GM18858 (cell line): Measurements from ENCODE around the gene KCNJ4.

ENCODE experiments used
- ATAC-seq: cut with Tn5 transposase; IDR thresholded peaks from one replicate; pipeline ENCODE4 v1.9.1; 2021; ENCODE audit not compliant: unreplicated experiment

Gene KCNJ4

GRCh38 chr22:38453996-38454352 lies 1.0 kb downstream of the KCNJ4 start:
- ATAC-seq, result no peak

GRCh38 chr22:38453066-38453672 lies 1.8 kb downstream of the KCNJ4 start:
- ATAC-seq, result no peak

DNA sequence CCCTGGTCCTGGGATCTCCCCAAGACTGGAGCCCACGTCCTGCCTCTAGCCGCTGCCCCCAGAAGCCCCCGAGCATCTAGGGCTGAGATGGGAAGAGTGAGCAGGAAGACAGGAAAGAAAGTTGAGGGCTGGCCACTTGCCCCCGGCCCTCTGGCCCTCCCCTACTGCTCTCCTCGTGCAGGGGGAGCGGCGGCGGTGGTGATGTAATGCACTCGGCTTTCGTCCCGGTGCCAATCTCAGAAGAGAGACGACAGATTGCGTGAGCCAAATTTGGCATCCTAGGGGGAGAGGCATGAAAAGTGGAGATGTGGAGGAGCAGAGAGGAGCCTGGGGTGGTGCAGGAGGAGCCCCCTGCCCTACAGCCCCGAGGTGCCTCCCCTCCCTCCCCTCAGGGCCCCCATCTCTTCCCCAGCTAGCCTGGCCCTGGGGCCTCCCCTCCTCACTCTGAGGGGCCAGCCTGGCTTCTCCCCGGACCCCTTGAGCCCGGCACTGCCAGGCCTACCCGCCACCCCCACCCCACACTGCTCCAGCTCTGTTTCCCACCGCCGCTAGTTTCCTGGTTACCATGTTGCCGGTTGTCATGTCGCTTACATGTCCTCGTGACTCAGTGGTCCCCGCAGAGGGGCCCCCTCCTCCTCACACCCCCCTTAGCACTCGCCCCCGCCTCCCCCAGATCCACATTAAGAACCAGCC lies 2.5 kb downstream of the KCNJ4 start:
- no peak for ATAC-seq

DNA sequence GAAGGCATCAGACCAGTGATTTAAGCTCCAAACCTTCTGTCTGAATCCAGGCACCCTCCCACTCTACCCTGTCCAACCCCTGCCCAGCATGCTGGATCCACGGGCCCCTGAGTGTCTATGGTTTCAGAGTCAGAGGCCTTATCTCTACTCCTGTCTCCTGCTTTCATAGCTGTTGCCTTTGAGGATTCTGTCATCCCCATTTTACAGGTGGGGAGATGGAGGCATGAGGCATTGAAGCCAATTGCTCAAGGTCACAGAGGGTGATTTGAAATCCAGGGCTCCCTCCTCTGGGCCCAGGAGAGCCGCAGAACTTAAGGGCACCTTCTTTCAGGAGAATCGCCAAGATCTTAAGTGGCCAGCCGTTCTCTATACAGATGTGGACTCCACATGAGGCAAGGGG lies 3.1 kb downstream of the KCNJ4 start:
- no peak for ATAC-seq

DNA sequence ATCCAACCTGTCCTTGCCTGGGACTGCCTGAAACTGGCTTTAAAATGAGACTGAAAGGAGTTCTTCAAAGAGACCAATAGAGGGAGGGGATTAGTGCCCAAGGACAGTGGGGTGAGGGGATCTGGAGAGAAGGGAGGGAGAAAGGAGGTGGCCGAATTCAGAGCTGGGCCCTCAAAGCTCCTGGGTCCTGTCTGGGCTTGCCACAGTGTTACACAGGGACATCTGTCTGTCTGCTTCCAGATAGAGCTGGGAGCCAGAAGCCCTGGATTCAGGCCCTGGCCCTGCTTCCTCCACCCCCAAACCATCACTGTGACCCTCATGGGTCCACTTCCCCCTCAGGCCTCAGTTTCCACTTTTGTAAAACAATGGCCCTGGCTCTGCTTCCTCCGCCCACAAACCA lies 3.6 kb downstream of the KCNJ4 start:
- ATAC-seq, result no peak

GRCh38 chr22:38450234-38450797 lies 4.7 kb downstream of the KCNJ4 start:
- no peak for ATAC-seq

GRCh38 chr22:38449776-38450175 lies 5.2 kb downstream of the KCNJ4 start:
- ATAC-seq, result no peak

DNA sequence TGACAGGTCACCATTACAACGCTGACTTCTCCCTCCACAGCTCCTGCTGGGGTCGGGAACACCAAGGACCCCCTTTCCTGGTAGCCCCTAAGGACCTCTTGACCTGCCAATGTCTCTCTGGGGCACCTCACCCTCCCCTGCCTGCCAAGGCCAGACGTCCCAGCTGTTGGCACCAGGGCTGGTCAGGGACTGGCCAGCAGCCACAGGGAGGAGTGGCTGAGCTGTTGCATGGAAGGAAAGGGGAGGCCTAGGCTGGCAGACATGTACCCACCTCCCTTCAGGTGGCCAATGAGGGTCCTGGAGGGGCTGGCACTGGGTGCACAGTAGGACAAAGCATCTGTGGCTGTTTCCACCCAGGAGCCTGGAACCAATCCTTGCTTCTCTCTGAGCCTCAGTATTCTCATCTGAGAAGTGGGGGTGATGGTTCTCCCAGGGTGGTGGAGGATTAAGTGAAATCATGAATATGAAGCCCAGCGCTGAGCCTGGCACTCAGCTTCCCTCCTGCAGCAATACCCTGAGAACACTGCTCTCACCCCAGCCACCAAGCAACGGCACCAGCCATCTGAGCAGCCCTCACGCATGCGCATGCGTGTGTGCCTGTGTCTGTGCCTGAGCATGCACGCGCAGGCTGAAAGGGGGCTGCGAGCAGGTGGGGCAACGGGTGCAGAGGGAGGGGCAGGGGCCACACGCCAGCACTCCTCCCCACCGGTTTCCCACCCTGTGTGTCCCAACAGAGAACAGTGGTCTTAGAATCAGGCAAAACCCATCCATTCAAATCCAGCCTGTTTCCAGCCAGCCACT lies 5.9 kb downstream of the KCNJ4 start:
- ATAC-seq, result no peak

GRCh38 chr22:38446018-38446601 lies 8.9 kb downstream of the KCNJ4 start:
- ATAC-seq, result no peak

- ATAC-seq, result no peak
These were observed 10.2 kb downstream of the KCNJ4 start for GRCh38 chr22:38444783-38445182.

- ATAC-seq, result no peak
These were observed 11.1 kb downstream of the KCNJ4 start for GRCh38 chr22:38443628-38444521.

DNA sequence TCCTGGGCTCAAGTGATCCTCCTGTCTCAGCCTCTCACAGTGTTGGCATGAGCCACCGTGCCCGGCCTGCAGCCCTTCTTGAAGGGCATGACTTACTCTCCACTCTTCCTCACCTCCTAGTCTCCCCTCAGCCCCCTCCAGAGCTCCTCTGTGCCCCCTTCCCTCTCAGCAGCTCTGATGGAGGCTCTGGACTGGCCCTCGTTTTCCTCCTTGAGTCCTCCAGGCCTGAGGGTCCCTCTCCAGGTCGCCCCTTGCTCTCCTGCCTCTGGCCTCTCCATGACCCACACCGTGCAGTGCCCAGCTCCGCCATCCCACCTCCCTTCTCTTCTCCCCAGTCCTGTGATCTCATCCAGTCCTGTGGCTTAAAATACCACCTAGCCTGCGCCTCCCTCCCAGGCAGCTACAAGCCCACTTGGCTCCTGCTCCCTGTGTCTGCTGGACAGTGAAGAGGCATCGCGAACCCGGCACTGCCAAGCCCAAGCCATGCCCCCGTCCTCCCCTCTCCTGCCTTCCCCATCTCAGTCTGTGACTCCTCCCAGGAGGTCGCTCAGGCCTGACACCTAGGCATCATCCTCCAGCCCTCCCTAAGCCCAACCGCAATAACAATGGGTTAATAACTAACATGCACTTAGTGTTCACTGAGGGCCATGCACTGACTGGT lies 11.9 kb downstream of the KCNJ4 start:
- ATAC-seq, result no peak

GRCh38 chr22:38441620-38442287 lies 13.2 kb downstream of the KCNJ4 start:
- ATAC-seq, result no peak

DNA sequence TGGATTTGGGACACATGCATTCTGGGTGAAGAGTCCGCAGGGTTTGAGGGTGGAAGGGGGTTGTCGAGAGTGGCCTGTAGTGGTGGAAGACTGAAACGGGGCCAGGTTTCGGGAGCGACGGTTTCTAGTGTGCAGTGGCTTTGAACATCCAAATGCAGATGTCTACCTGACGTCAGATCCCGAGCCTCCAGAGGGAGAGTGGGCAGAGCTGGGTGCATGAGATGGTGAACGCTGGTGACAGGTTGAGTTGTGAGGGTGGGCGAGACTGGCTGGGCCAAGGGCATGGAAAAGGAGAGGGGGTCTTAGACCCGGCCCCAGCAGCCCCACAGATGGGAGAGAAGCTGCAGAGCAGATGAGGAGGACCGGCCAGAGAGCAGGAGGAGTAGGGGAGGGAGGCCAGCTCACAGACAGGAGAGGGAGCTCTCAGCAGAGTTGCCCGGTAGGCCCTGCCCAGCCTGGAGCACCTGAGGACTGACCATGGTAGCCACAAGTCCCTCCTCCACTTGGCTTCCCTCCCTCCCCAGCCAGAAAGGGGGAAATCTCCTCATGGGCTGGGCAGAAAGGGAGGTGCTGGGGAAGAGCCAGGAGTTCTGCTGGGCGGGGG lies 14.2 kb downstream of the KCNJ4 start:
- no peak for ATAC-seq

- no peak for ATAC-seq
These were observed 17.6 kb downstream of the KCNJ4 start for GRCh38 chr22:38437416-38437815.

DNA sequence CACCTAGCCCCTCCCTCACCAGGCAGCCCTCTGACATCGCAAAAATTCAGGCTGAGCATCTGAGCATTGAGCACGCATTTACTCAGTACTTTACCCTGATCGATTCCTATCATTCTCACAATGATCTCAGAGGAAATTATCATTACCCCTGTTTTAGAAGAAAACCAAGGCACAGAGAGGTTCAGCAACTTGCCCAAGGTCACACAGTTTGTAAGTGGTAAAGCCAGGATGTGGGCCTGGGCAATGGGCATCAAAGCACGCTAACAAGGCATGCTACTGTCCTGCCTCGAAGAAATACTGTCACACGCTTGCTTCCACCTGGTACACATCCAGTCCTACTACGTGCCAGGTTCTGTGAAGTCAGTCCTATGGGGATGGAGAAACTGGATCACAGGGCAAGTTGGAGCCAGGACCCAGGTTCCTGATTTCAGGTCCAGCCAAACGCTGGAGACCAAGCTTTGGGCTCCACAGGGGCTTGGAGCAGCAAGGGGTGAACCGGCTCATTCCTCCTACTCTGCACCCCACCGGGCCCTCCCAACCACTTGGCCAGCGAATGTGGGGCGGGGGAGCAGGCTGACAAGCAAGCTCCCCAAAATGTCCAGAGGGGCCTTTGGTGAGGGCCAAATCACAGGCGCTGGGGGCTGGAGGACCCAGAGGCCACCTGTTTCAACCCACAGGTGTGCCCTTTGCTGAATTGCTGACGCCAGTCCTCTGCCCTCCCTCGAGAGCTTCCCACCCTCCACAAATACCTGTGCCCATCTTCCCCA lies 18.2 kb downstream of the KCNJ4 start:
- ATAC-seq, result no peak

DNA sequence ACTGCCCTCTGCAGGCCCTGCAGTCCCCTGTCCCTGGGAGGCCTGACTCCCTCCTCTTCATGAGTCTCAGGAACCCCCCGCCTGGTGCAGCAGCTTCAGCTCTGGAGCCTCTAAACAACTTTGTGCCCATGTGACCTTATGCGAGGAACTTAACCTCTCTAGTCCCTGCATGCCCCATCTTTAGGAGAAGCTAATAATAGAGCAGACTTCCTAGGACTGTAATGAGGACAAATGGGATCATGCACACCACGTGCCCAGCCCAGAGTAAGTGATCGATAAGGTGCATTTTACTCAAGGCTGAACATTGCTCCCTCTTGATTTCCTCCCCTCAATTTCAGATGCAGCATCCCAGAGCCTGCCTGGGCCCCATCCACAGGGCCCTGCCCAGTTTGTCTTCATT lies 19.0 kb downstream of the KCNJ4 start:
- no peak for ATAC-seq

DNA sequence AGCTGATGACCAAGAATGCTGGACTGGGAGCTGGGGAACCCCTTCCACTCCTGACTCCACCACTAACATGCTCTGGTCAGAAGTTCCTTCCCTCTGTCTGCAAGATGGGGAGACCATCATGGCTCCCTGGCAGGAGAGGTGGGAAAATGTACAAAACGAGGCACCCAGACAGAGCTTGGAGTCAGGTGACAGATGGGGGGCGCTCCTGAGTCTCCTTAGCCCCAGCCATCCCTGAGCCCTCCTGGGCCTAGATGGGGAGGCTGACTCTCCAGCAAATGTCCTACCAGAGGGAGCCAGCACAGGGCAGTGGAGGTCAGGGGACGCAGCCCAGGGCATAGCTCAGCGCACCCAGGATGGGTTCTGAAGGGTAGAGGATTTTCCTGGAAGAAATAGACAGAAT lies 20.0 kb downstream of the KCNJ4 start:
- no peak for ATAC-seq
